ENCODE data around the gene ARL13B.
A peak's percentile ranks its signal among the peaks of the same experiment; 100 is the strongest.
"Not testable (repeated sequence)": the region's sequence is repeated elsewhere in the genome, so short reads cannot be mapped to it uniquely, and the experiment has no call there.

The ARL13B gene

GRCh38 chr3:93979850-93980676 lies at the start of gene ARL13B:
TSS of gene ARL13B (plus strand) at chr3:93980155. CDS start at chr3:93980424, 269 bp downstream.
- peak; percentile 94 for DNase-seq

GRCh38 chr3:93931597-93932229 lies 48.2 kb upstream of the ARL13B start:
- DNase-seq: no peak

GRCh38 chr3:93934366-93935046 lies 45.4 kb upstream of the ARL13B start:
- no peak for DNase-seq

- no peak for DNase-seq
Observed at GRCh38 chr3:93936549-93936948, 43.4 kb upstream of the ARL13B start.

GRCh38 chr3:93937485-93937884 lies 42.5 kb upstream of the ARL13B start:
- DNase-seq: not testable (repeated sequence)

GRCh38 chr3:93949958-93950357 lies 30.0 kb upstream of the ARL13B start:
- DNase-seq: not testable (repeated sequence)

GRCh38 chr3:93961026-93961425 lies 18.9 kb upstream of the ARL13B start:
- no peak for DNase-seq

GRCh38 chr3:93961489-93961888 lies 18.5 kb upstream of the ARL13B start:
- DNase-seq: no peak

- DNase-seq: no peak
Observed at GRCh38 chr3:93962798-93963197, 17.2 kb upstream of the ARL13B start.

GRCh38 chr3:93965106-93965505 lies 14.8 kb upstream of the ARL13B start:
- not testable (repeated sequence) for DNase-seq

GRCh38 chr3:93969443-93969842 lies 10.5 kb upstream of the ARL13B start:
- no peak for DNase-seq

- no peak for DNase-seq
Observed at GRCh38 chr3:93969997-93970396, 10.0 kb upstream of the ARL13B start.

- peak; percentile 28 for DNase-seq
Observed at GRCh38 chr3:93973131-93974126, 6.5 kb upstream of the ARL13B start, which contains the start of gene PROS1. TSS of gene PROS1 (minus strand) at chr3:93973896. CDS start at chr3:93973749, 147 bp downstream.

- no peak for DNase-seq
Observed at GRCh38 chr3:93981649-93982048, 1.7 kb downstream of the ARL13B start.

- DNase-seq: no peak
Observed at GRCh38 chr3:93983408-93983807, 3.5 kb downstream of the ARL13B start.

- DNase-seq: no peak
Observed at GRCh38 chr3:93984618-93985017, 4.7 kb downstream of the ARL13B start.

GRCh38 chr3:93988283-93988682 lies 8.3 kb downstream of the ARL13B start:
- DNase-seq: no peak

GRCh38 chr3:93988764-93989163 lies 8.8 kb downstream of the ARL13B start:
- no peak for DNase-seq

GRCh38 chr3:93989241-93989640 lies 9.3 kb downstream of the ARL13B start:
- DNase-seq: no peak

- DNase-seq: no peak
Observed at GRCh38 chr3:93991631-93992030, 11.7 kb downstream of the ARL13B start.

GRCh38 chr3:93992207-93992606 lies 12.3 kb downstream of the ARL13B start:
- DNase-seq: no peak

GRCh38 chr3:93994056-93994455 lies 14.1 kb downstream of the ARL13B start:
- no peak for DNase-seq
